Smooth muscle cell (in vitro differentiated cells): ENCODE results near the gene RAB6B. TPM values are rescaled to one million over a fixed set of nuclear protein-coding genes. Genes with fewer than 3 reads are reported as not detected.

Experiments used
- DNase-seq: peaks from one replicate; lab custom pipeline; 2025; ENCODE audit not compliant: unreplicated experiment; lab: John Stamatoyannopoulos, UW
- H2AFZ ChIP-seq: fragments of 200-600 bp; sonication (generic); 2 replicates; pipeline ENCODE4 v1.6.0; 2016; ENCODE audit warnings: antibody characterized with exemption, low read depth, mild to moderate bottlenecking
- H3F3A ChIP-seq: fragments of 200-600 bp; sonication (generic); 2 replicates; pipeline ENCODE4 v1.6.0; 2017; ENCODE audit warnings: antibody characterized with exemption, low read depth
- H3K27ac ChIP-seq: fragments of 200-600 bp; sonication (generic); 2 replicates; pipeline ENCODE4 v1.5.1; 2016; ENCODE audit warnings: low read depth, mild to moderate bottlenecking
- H3K27me3 ChIP-seq: fragments of 200-600 bp; sonication (generic); 2 replicates; pipeline ENCODE4 v1.6.1; 2016; ENCODE audit warnings: low read depth, mild to moderate bottlenecking
- H3K36me3 ChIP-seq: fragments of 200-600 bp; sonication (generic); 2 replicates; pipeline ENCODE4 v1.5.1; 2016; ENCODE audit warnings: low read depth
- H3K4me1 ChIP-seq: fragments of 200-600 bp; sonication (generic); 2 replicates; pipeline ENCODE4 v1.5.1; 2016; ENCODE audit warnings: low read depth
- H3K4me2 ChIP-seq: fragments of 200-600 bp; sonication (generic); 2 replicates; pipeline ENCODE4 v1.6.0; 2016; ENCODE audit warnings: mild to moderate bottlenecking
- H3K4me3 ChIP-seq: fragments of 200-600 bp; sonication (generic); 2 replicates; pipeline ENCODE4 v1.5.1; 2016; ENCODE audit warnings: mild to moderate bottlenecking
- H3K79me2 ChIP-seq: fragments of 200-600 bp; sonication (generic); 2 replicates; pipeline ENCODE4 v1.6.0; 2016; ENCODE audit warnings: low read depth, mild to moderate bottlenecking
- H3K9ac ChIP-seq: fragments of 200-600 bp; sonication (generic); 2 replicates; pipeline ENCODE4 v1.6.0; 2016; ENCODE audit warnings: low read depth
- H3K9me3 ChIP-seq: fragments of 200-600 bp; sonication (generic); replicated peaks from 2 replicates; pipeline ENCODE4 v1.5.1; 2016; ENCODE audit warnings: low read depth
- H4K20me1 ChIP-seq: fragments of 200-600 bp; sonication (generic); 2 replicates; pipeline ENCODE4 v1.6.0; 2016; ENCODE audit warnings: low read depth
- WGBS: methylation state at CpG from one replicate; pipeline ENCODE4 v1.1.7; 2016; ENCODE audit warnings: low lambda C conversion rate; 5-methylcytosine and 5-hydroxymethylcytosine counted together
- polyA plus RNA-seq: library from polyadenylated mRNA; unstranded; fragments of >200 nt; fragmentation: Nextera tagmentation; extraction: Ambion mirVana; gene quantifications from 2 replicates; pipeline ENCODE4 v1.2.1, GENCODE V29; 2016
- total RNA-seq: library from RNA; depleted of rRNA; stranded (reverse); fragments of >200 nt; gene quantifications from 2 replicates; pipeline ENCODE4 v1.2.3, GENCODE V29; 2014
- TF ChIP-seq, protein P1 (sequence below): fragments of 200-600 bp; sonication (generic); IDR thresholded peaks from 2 replicates; pipeline ENCODE4 v1.5.1; 2017; ENCODE audit warnings: borderline replicate concordance, mild to moderate bottlenecking, antibody characterized with exemption; ENCODE audit not compliant: insufficient read depth, poor library complexity, severe bottlenecking

The RAB6B gene
- total and polyA plus RNA-seq, 2 experiments from 2014 or later = 1.2 to 2.0 TPM

DNA sequence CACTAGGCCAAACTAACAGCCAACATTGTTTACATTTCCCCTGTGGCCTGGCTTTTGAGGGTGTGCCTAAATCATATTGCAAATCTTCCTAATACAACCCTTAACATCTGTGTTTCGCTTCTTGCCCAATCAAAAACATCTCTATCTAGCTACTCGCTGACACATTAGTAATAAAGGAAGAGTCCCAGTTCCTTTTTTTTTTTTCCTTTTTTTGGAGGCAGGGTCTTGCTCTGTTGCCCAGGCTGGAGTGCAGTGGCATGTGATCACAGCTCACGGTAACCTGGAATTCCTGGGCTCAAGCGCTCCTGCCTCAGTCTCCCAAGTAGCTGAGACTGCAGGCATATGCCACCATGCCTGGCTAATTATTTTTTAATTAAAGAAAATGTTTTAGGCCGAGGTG, 92.2 kb downstream of the RAB6B start:
- Histone ChIP-seq H3F3A (no peaks in the 10 kb centered on the region), H3K27me3 (peaks cover 5% of the 10 kb centered on the region), H4K20me1 (no peaks in the 10 kb centered on the region), H3K79me2 (peaks cover 23% of the 10 kb centered on the region), H2AFZ (no peak overlapping the region), H3K36me3 (no peaks in the 10 kb centered on the region), H3K4me1 (peaks cover 9% of the 10 kb centered on the region), H3K4me2 (no peak overlapping the region), H3K9ac (no peak overlapping the region), H3K27ac (no peak overlapping the region), H3K9me3 (no peaks in the 10 kb centered on the region), H3K4me3 (no peak overlapping the region)
- TF ChIP-seq, protein P1, sequence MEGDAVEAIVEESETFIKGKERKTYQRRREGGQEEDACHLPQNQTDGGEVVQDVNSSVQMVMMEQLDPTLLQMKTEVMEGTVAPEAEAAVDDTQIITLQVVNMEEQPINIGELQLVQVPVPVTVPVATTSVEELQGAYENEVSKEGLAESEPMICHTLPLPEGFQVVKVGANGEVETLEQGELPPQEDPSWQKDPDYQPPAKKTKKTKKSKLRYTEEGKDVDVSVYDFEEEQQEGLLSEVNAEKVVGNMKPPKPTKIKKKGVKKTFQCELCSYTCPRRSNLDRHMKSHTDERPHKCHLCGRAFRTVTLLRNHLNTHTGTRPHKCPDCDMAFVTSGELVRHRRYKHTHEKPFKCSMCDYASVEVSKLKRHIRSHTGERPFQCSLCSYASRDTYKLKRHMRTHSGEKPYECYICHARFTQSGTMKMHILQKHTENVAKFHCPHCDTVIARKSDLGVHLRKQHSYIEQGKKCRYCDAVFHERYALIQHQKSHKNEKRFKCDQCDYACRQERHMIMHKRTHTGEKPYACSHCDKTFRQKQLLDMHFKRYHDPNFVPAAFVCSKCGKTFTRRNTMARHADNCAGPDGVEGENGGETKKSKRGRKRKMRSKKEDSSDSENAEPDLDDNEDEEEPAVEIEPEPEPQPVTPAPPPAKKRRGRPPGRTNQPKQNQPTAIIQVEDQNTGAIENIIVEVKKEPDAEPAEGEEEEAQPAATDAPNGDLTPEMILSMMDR = no peak
- 91% methylated on average over 5 of the region's 5 CpGs for WGBS
- no peak for DNase-seq

DNA sequence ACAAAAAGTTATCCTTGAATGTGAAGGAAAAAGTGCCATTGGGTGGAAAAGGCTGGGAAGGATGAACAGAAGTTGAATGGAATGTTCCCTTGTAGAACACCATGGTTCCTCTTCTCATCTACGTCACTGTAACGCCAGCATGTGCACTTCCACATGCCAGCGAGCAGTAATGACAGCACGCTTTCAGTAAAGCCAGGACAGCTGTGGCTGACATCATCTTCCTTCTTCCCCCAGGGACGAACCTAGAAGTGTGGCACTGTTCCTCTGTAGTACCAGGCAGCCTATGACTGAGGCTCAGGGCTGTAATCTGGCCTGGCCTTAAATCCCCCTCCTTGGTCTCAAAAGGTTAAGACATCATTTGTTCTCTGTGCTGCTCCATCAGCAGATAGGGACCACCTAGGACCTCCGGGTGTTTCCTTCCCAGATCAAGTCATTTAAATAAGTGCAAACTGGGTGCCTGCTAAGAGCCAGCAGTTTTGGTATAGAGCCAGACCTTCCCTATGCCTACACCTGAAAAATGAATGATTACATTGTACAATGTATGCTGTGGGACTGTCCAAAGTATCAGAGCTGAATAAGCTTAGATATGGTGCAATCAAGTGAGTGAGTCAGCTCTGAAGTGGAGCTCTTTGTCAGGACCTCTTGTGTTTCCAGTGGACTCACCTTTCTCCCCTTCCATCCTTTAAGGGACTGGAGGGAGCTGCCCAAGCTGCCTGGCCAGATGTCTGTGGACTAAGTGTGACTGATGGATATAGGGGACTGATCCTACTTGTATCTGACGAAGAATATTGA, 95.7 kb downstream of the RAB6B start:
- no peaks in the 10 kb centered on the region for H3K9me3 ChIP-seq
- H3F3A ChIP-seq = no peaks in the 10 kb centered on the region
- no peak for DNase-seq
- H3K4me1 ChIP-seq = no peaks in the 10 kb centered on the region
- no peak overlapping the region for H3K4me3 ChIP-seq
- no peaks in the 10 kb centered on the region for H3K79me2 ChIP-seq
- H3K27ac ChIP-seq = no peak overlapping the region
- no peak overlapping the region for H3K4me2 ChIP-seq
- WGBS = 64% methylated on average over 7 of the region's 7 CpGs
- TF ChIP-seq, protein P1 = no peak
- H2AFZ ChIP-seq = no peak overlapping the region
- H4K20me1 ChIP-seq = no peaks in the 10 kb centered on the region
- H3K36me3 ChIP-seq = no peaks in the 10 kb centered on the region
- H3K9ac ChIP-seq = no peak overlapping the region
- H3K27me3 ChIP-seq = peaks cover 5% of the 10 kb centered on the region

DNA sequence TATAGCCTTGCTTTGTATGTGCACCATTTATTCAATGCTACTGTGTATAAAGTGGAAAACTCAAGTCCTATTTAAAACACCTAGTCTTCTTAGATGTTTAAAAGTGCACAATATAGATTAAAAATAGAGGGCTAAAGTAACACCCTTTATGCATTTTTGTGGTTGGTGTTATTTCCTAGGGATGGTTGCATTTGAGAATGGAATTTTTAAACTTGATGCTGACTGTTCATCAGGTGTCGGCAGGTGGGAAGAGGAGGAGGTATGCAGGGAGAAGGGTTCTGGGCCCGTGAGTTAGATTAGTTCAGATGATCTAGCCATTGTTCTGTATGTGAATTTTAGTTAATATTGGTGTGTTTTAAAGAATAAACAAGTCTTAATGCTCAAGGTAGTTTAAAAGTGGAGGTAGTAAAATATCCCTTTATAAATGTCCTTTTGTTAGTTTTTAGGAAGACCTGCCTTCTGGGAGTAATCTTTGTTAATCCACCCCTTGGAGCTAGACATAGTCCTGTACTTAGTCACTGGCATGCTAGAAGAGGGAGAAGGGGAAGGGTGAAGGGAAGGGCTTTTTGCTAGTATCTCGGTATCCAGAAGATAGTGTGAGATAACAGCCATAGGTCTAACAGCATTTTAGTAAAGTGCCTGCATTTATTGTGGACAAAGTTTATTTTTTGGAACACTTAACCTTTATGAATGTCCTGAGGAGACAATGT, 98.1 kb downstream of the RAB6B start:
- no peaks in the 10 kb centered on the region for H4K20me1 ChIP-seq
- no peak overlapping the region for H3K9ac ChIP-seq
- H3K36me3 ChIP-seq = no peaks in the 10 kb centered on the region
- peaks cover 5% of the 10 kb centered on the region for H3K27me3 ChIP-seq
- no peak for DNase-seq
- 62% methylated on average over 3 of the region's 3 CpGs for WGBS
- H3K9me3 ChIP-seq = no peaks in the 10 kb centered on the region
- no peak overlapping the region for H3K4me2 ChIP-seq
- no peaks in the 10 kb centered on the region for H3K4me1 ChIP-seq
- H3K4me3 ChIP-seq = no peak overlapping the region
- TF ChIP-seq, protein P1 = no peak
- H3F3A ChIP-seq = no peaks in the 10 kb centered on the region
- no peaks in the 10 kb centered on the region for H3K79me2 ChIP-seq
- no peak overlapping the region for H2AFZ ChIP-seq
- no peak overlapping the region for H3K27ac ChIP-seq
